ENCODE results near the gene ALDH1A3.
"Not testable (repeated sequence)": the region's sequence is repeated elsewhere in the genome, so short reads cannot be mapped to it uniquely, and the experiment has no call there.

- TF ChIP-seq, protein P1, sequence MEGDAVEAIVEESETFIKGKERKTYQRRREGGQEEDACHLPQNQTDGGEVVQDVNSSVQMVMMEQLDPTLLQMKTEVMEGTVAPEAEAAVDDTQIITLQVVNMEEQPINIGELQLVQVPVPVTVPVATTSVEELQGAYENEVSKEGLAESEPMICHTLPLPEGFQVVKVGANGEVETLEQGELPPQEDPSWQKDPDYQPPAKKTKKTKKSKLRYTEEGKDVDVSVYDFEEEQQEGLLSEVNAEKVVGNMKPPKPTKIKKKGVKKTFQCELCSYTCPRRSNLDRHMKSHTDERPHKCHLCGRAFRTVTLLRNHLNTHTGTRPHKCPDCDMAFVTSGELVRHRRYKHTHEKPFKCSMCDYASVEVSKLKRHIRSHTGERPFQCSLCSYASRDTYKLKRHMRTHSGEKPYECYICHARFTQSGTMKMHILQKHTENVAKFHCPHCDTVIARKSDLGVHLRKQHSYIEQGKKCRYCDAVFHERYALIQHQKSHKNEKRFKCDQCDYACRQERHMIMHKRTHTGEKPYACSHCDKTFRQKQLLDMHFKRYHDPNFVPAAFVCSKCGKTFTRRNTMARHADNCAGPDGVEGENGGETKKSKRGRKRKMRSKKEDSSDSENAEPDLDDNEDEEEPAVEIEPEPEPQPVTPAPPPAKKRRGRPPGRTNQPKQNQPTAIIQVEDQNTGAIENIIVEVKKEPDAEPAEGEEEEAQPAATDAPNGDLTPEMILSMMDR (IDR thresholded peaks at IDR 0.05) = not testable (repeated sequence)
- not testable (repeated sequence) for TF ChIP-seq POLR2A (IDR thresholded peaks at IDR 0.05)
Measured at GRCh38 chr15:100851428-100852015, 28.1 kb upstream of the ALDH1A3 start.

Data from stomach (tissue), 4 donors.